ENCODE data around the gene TULP4. TPM values are rescaled to one million over a fixed set of nuclear protein-coding genes. Genes with fewer than 3 reads are reported as not detected.

The TULP4 gene
- polyA plus RNA-seq, 3 donors = 6.5 to 10.6 (median 7.9) TPM

DNA sequence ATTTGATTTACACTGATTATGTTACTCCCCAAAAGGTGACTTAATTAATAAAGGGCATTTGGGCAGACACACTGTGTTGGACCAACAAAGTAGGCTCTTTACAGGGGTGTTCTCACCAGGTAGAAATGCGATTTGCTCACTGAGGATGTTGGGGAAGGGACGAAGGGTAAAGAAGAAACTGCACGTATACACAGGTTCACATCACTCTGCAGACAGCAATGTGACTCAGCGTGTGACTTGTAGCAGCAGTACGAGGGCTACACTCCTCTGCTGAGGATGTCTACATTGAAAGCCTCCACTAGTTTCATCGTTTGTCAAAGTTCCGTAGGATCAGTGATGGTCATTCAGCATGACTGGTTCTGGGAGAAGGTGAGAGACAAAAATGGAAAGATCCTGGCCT lies 194.9 kb downstream of the TULP4 start:
- Mint-ChIP-seq H3K27ac (no peak overlapping the region), H3K36me3 (peaks cover 22 to 44% of the 10 kb centered on the region in 2 donors), H3K4me3 (no peak overlapping the region), H3K4me1 (no peaks in the 10 kb centered on the region), H3K9me3 (peaks cover 0 to 8% (median 2%) of the 10 kb centered on the region in 7 donors), H3K27me3 (ENCODE audit: low read depth in 3 of 3) (peaks cover 0 to 2% (median 0%) of the 10 kb centered on the region in 3 donors)
- H3K4me1 ChIP-seq (ENCODE audit: control insufficient read depth in 1 of 2, insufficient read depth in 2 of 2, low read length in 2 of 2) = no peaks in the 10 kb centered on the region
- H3K27me3 ChIP-seq (ENCODE audit: control insufficient read depth in 2 of 2, insufficient read depth in 2 of 2, low read length in 2 of 2) = no peaks in the 10 kb centered on the region
- no peak overlapping the region for H3K27ac ChIP-seq (ENCODE audit: low read depth in 1 of 2, low read length in 2 of 2)
- H3K9me3 ChIP-seq (replicated peaks in 1 of 2; ENCODE audit: control insufficient read depth in 1 of 2, insufficient read depth in 1 of 2, low read length in 2 of 2) = peaks cover 0 to 3% of the 10 kb centered on the region in 2 donors
- H4K20me1 ChIP-seq (ENCODE audit: insufficient read depth, low read length) = no peaks in the 10 kb centered on the region
- no peaks in the 10 kb centered on the region for H3K79me2 ChIP-seq (ENCODE audit: insufficient read depth, low read length)
- DNase-seq = no peak
- H2AFZ ChIP-seq (ENCODE audit: insufficient read depth, low read depth, low read length, poor library complexity, severe bottlenecking) = no peak overlapping the region
- no peak overlapping the region for H3K4me3 ChIP-seq (replicated peaks in 1 of 3; ENCODE audit: low read depth in 2 of 3, low read length in 3 of 3)
- no peak overlapping the region for H3K9ac ChIP-seq (ENCODE audit: insufficient read depth, low read length, poor library complexity, severe bottlenecking)
- WGBS (ENCODE audit: insufficient coverage) = 97% methylated on average over 4 of the region's 7 CpGs
- TF ChIP-seq, protein P1, sequence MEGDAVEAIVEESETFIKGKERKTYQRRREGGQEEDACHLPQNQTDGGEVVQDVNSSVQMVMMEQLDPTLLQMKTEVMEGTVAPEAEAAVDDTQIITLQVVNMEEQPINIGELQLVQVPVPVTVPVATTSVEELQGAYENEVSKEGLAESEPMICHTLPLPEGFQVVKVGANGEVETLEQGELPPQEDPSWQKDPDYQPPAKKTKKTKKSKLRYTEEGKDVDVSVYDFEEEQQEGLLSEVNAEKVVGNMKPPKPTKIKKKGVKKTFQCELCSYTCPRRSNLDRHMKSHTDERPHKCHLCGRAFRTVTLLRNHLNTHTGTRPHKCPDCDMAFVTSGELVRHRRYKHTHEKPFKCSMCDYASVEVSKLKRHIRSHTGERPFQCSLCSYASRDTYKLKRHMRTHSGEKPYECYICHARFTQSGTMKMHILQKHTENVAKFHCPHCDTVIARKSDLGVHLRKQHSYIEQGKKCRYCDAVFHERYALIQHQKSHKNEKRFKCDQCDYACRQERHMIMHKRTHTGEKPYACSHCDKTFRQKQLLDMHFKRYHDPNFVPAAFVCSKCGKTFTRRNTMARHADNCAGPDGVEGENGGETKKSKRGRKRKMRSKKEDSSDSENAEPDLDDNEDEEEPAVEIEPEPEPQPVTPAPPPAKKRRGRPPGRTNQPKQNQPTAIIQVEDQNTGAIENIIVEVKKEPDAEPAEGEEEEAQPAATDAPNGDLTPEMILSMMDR (IDR thresholded peaks at IDR 0.05) = no peak
- intact Hi-C loops (cut with micrococcal nuclease) = no loop called here
- H3K36me3 ChIP-seq (replicated peaks in 1 of 2; ENCODE audit: control insufficient read depth in 1 of 2, insufficient read depth in 2 of 2, low read length in 2 of 2) = peaks cover 13 to 24% of the 10 kb centered on the region in 2 donors
- no peak overlapping the region for H3K4me2 ChIP-seq (replicated peaks; ENCODE audit: extremely low read depth, low read length, poor library complexity, severe bottlenecking)

GRCh38 chr6:158508450-158508849 lies 196.2 kb downstream of the TULP4 start:
- no peak overlapping the region for H3K4me2 ChIP-seq (replicated peaks; ENCODE audit: extremely low read depth, low read length, poor library complexity, severe bottlenecking)
- H3K4me1 ChIP-seq (ENCODE audit: control insufficient read depth in 1 of 2, insufficient read depth in 2 of 2, low read length in 2 of 2) = no peaks in the 10 kb centered on the region
- H3K27ac ChIP-seq (ENCODE audit: low read depth in 1 of 2, low read length in 2 of 2) = no peak overlapping the region
- no peak overlapping the region for H3K9ac ChIP-seq (ENCODE audit: insufficient read depth, low read length, poor library complexity, severe bottlenecking)
- H3K9me3 ChIP-seq (replicated peaks in 1 of 2; ENCODE audit: control insufficient read depth in 1 of 2, insufficient read depth in 1 of 2, low read length in 2 of 2) = peaks cover 0 to 3% of the 10 kb centered on the region in 2 donors
- H3K36me3 ChIP-seq (replicated peaks in 1 of 2; ENCODE audit: control insufficient read depth in 1 of 2, insufficient read depth in 2 of 2, low read length in 2 of 2) = peaks cover 8 to 14% of the 10 kb centered on the region in 2 donors
- DNase-seq = no peak
- intact Hi-C loops (cut with micrococcal nuclease) = no loop called here
- Mint-ChIP-seq H3K27me3 (ENCODE audit: low read depth in 3 of 3) (peaks cover 0 to 2% (median 0%) of the 10 kb centered on the region in 3 donors), H3K27ac (no peak overlapping the region), H3K9me3 (peaks cover 0 to 8% (median 0%) of the 10 kb centered on the region in 7 donors), H3K36me3 (peaks cover 19 to 33% of the 10 kb centered on the region in 2 donors), H3K4me3 (no peak overlapping the region), H3K4me1 (no peaks in the 10 kb centered on the region)
- H2AFZ ChIP-seq (ENCODE audit: insufficient read depth, low read depth, low read length, poor library complexity, severe bottlenecking) = no peak overlapping the region
- TF ChIP-seq, protein P1 (IDR thresholded peaks at IDR 0.05) = no peak
- H4K20me1 ChIP-seq (ENCODE audit: insufficient read depth, low read length) = no peaks in the 10 kb centered on the region
- H3K27me3 ChIP-seq (ENCODE audit: control insufficient read depth in 2 of 2, insufficient read depth in 2 of 2, low read length in 2 of 2) = no peaks in the 10 kb centered on the region
- no CpG with 5 or more reads among the region's 5 CpGs for WGBS (ENCODE audit: insufficient coverage)
- H3K4me3 ChIP-seq (replicated peaks in 1 of 3; ENCODE audit: low read depth in 2 of 3, low read length in 3 of 3) = no peak overlapping the region
- no peaks in the 10 kb centered on the region for H3K79me2 ChIP-seq (ENCODE audit: insufficient read depth, low read length)
